SK-N-SH treated with all-trans-retinoic acid at 6 μM for 48 hours (cell line): ENCODE data around the gene VOPP1.

Experiments
- ATAC-seq: fragments of 200-7000 bp; cut with Tn5 transposase; 3 replicates; pipeline ENCODE4 v1.9.1; 2020; ENCODE audit warnings: mild to moderate bottlenecking, moderate library complexity
- BACH2 ChIP-seq: fragments of 250-450 bp; sonication (Bioruptor Pico); IDR thresholded peaks from 2 replicates; pipeline ENCODE4 v1.9.0; 2021; ENCODE audit warnings: mild to moderate bottlenecking, borderline replicate concordance
- CREB5 ChIP-seq: fragments of 250-450 bp; sonication (Bioruptor Pico); IDR thresholded peaks from 2 replicates; pipeline ENCODE4 v1.5.1; 2020; ENCODE audit warnings: low read depth, mild to moderate bottlenecking, moderate library complexity
- CSDC2 ChIP-seq: fragments of 250-450 bp; sonication (Bioruptor Pico); IDR thresholded peaks from 2 replicates; pipeline ENCODE4 v1.5.0; 2020; ENCODE audit warnings: mild to moderate bottlenecking, moderate library complexity
- CSRNP3 ChIP-seq: fragments of 250-450 bp; sonication (Bioruptor Pico); IDR thresholded peaks from 2 replicates; pipeline ENCODE4 v1.5.1; 2021; ENCODE audit warnings: mild to moderate bottlenecking, moderate library complexity
- ESRRG ChIP-seq: fragments of 250-450 bp; sonication (Bioruptor Pico); IDR thresholded peaks from 2 replicates; pipeline ENCODE4 v1.6.1; 2021; ENCODE audit warnings: mild to moderate bottlenecking
- ISL1 ChIP-seq: fragments of 250-450 bp; sonication (Bioruptor Pico); IDR thresholded peaks from 2 replicates; pipeline ENCODE4 v2.1.2; 2022; ENCODE audit warnings: mild to moderate bottlenecking, moderate library complexity
- OSR1 ChIP-seq: fragments of 250-450 bp; sonication (Bioruptor Pico); IDR thresholded peaks from 2 replicates; pipeline ENCODE4 v1.8.0; 2022; ENCODE audit warnings: moderate library complexity, mild to moderate bottlenecking, inconsistent platforms
- PATZ1 ChIP-seq: fragments of 250-450 bp; sonication (Bioruptor Pico); IDR thresholded peaks from 2 replicates; pipeline ENCODE4 v1.8.0; 2020; ENCODE audit warnings: mild to moderate bottlenecking, moderate library complexity, borderline replicate concordance
- POU6F1 ChIP-seq: fragments of 250-450 bp; sonication (Bioruptor Pico); IDR thresholded peaks from 2 replicates; pipeline ENCODE4 v1.8.0; 2021; ENCODE audit warnings: low read depth, mild to moderate bottlenecking, moderate library complexity, borderline replicate concordance
- PPARA ChIP-seq: fragments of 250-450 bp; sonication (Bioruptor Pico); IDR thresholded peaks from 2 replicates; pipeline ENCODE4 v1.5.0; 2020; ENCODE audit warnings: mild to moderate bottlenecking, borderline replicate concordance
- RARB ChIP-seq: fragments of 250-450 bp; sonication (Bioruptor Pico); IDR thresholded peaks from 2 replicates; pipeline ENCODE4 v1.8.0; 2021; ENCODE audit warnings: mild to moderate bottlenecking, moderate library complexity
- SNAI2 ChIP-seq: fragments of 250-450 bp; sonication (Bioruptor Pico); IDR thresholded peaks from 2 replicates; pipeline ENCODE4 v1.5.0; 2020; ENCODE audit warnings: mild to moderate bottlenecking, moderate library complexity
- TCF4 ChIP-seq: fragments of 250-450 bp; sonication (Bioruptor Pico); IDR thresholded peaks from 2 replicates; pipeline ENCODE4 v1.8.0; 2021; ENCODE audit warnings: mild to moderate bottlenecking, moderate library complexity, borderline replicate concordance
- TOX ChIP-seq: fragments of 250-450 bp; sonication (Bioruptor Pico); IDR thresholded peaks from 2 replicates; pipeline ENCODE4 v1.8.0; 2021; ENCODE audit warnings: mild to moderate bottlenecking, moderate library complexity, borderline replicate concordance
- TSHZ2 ChIP-seq: fragments of 250-450 bp; sonication (Bioruptor Pico); IDR thresholded peaks from 2 replicates; pipeline ENCODE4 v1.5.0; 2020; ENCODE audit warnings: mild to moderate bottlenecking, moderate library complexity
- ZC3H10 ChIP-seq: fragments of 250-450 bp; sonication (Bioruptor Pico); IDR thresholded peaks from 2 replicates; pipeline ENCODE4 v1.5.1; 2021; ENCODE audit warnings: mild to moderate bottlenecking, moderate library complexity
- ZFP3 ChIP-seq: fragments of 250-450 bp; sonication (Bioruptor Pico); IDR thresholded peaks from 2 replicates; pipeline ENCODE4 v1.5.0; 2020; ENCODE audit warnings: mild to moderate bottlenecking, moderate library complexity
- ZFP30 ChIP-seq: fragments of 450-650 bp; formaldehyde crosslinking; IDR thresholded peaks from 2 replicates; pipeline ENCODE4 v1.5.0; 2022; ENCODE audit warnings: mild to moderate bottlenecking, moderate library complexity
- ZNF565 ChIP-seq: fragments of 450-650 bp; formaldehyde crosslinking; conservative IDR thresholded peaks from 2 replicates; pipeline ENCODE4 v1.5.0; 2020; ENCODE audit warnings: low read depth, mild to moderate bottlenecking, moderate library complexity
- ZNF70 ChIP-seq: fragments of 450-650 bp; formaldehyde crosslinking; IDR thresholded peaks from 2 replicates; pipeline ENCODE4 v1.5.0; 2020; ENCODE audit warnings: mild to moderate bottlenecking, moderate library complexity
- ZNF8 ChIP-seq: fragments of 450-650 bp; formaldehyde crosslinking; IDR thresholded peaks from 2 replicates; pipeline ENCODE4 v1.5.0; 2020; ENCODE audit warnings: mild to moderate bottlenecking, moderate library complexity

Gene VOPP1

GRCh38 chr7:55496906-55497305 is 75.4 kb downstream of the VOPP1 start (continued):
- TF ChIP-seq CSRNP3 (CRISPR knock-in tag): no peak

GRCh38 chr7:55494951-55495350 is 77.4 kb downstream of the VOPP1 start:
- no peak for TF ChIP-seq ESRRG
- no peak for TF ChIP-seq TSHZ2 (CRISPR knock-in tag)
- no peak for TF ChIP-seq SNAI2 (CRISPR knock-in tag)
- TF ChIP-seq TCF4: no peak
- no peak for TF ChIP-seq CREB5 (CRISPR knock-in tag)
- TF ChIP-seq, all 23 proteins: peak for 0
- ATAC-seq: no peak

GRCh38 chr7:55493408-55493807 is 78.9 kb downstream of the VOPP1 start:
- no peak for ATAC-seq
- TF ChIP-seq ESRRG (no peak), ISL1 (no peak)

- no peak for TF ChIP-seq ZFP30
- no peak for TF ChIP-seq POU6F1 (CRISPR knock-in tag)
- TF ChIP-seq ZNF8 (CRISPR knock-in tag): no peak
- no peak for TF ChIP-seq TOX
- TF ChIP-seq ESRRG: no peak
- no peak for TF ChIP-seq TCF4
- no peak for TF ChIP-seq ISL1
- no peak for TF ChIP-seq BACH2
- TF ChIP-seq OSR1 (CRISPR knock-in tag): no peak
- no peak for TF ChIP-seq RARB (CRISPR knock-in tag)
- no peak for TF ChIP-seq ZFP3 (CRISPR knock-in tag)
- TF ChIP-seq ZNF70 (CRISPR knock-in tag): no peak
- TF ChIP-seq SNAI2 (CRISPR knock-in tag): no peak
- no peak for TF ChIP-seq ZNF565 (CRISPR knock-in tag)
- no peak for TF ChIP-seq PPARA (CRISPR knock-in tag)
- no peak for TF ChIP-seq TSHZ2 (CRISPR knock-in tag)
- TF ChIP-seq CREB5 (CRISPR knock-in tag): no peak
- no peak for TF ChIP-seq CSDC2 (CRISPR knock-in tag)
- TF ChIP-seq PATZ1 (CRISPR knock-in tag): no peak
- TF ChIP-seq ZC3H10 (CRISPR knock-in tag): no peak
- TF ChIP-seq, all 23 proteins: peak for 0
Observed at GRCh38 chr7:55491346-55491745, 81.0 kb downstream of the VOPP1 start.

More at GRCh38 chr7:55491346-55491745, 81.0 kb downstream of the VOPP1 start:
- no peak for ATAC-seq
